Activated CD4-positive, alpha-beta T cell treated with anti-CD3 and anti-CD28 coated beads, Interleukin-10, Interleukin-2, amounts not matched to agents 100 ng/mL and 50 ng/mL, durations not matched to agents 16 hours and 8 hours (primary cell): Measurements from ENCODE around the gene ITPA.

Source experiments
- DNase-seq: peaks from one replicate; pipeline ENCODE4 v3.0.0-alpha.2; 2020

ITPA gene

DNA sequence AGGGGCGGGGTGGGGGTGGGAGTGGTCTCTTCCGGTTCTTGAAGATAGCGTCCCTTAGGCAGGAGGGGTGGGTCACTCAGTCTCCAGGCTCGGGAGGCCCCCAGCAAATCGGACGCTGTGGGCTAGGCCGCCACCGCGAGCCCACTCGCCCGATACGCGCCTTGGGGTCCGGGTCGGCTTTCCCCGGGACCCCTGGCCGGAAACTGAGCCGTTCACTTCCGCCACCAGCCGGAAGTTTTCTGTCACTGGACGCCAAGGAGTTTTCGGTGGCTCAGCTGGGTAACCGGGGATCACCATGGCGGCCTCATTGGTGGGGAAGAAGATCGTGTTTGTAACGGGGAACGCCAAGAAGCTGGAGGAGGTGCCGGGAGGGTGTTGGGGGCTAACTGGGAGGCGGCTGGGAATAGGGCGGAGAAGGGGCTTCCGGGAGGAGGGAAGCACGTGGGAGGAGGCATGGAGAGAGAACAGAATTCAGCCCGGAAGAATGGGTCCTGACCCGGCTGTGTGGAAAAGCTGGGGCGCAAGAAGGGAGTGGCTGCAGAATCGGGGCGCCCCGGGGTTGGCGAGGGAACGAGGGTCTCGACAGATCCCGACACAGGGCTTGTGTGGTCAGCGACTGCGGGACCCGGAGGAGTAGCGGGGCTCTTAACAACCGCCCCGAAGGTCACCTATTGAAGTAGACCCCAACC lies at the start of gene ITPA:
ITPA (plus strand) TSS at position 242 of the 689 bp plus-strand sequence; CDS start at position 296, 54 bp downstream.
- peak; percentile 77 for DNase-seq

DNA sequence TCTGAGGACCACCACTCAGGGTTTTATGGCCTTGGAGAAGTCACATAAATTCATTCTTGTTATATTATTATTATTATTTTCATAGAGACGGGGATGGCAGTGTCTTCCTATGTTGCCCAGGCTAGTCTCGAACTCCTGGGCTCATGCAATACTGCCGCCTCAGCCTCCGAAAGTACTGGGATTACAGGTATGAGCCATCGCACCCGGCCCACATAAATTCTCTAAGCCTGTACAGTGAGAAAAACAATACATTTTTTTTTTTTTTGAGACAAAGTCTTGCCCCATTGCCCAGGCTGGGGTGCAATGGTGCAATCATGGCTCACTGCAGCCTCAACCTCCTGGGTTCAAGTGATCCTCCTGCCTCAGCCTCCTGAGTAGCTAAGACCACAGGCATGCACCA lies 48.9 kb upstream of the ITPA start:
- DNase-seq, result no peak

DNA sequence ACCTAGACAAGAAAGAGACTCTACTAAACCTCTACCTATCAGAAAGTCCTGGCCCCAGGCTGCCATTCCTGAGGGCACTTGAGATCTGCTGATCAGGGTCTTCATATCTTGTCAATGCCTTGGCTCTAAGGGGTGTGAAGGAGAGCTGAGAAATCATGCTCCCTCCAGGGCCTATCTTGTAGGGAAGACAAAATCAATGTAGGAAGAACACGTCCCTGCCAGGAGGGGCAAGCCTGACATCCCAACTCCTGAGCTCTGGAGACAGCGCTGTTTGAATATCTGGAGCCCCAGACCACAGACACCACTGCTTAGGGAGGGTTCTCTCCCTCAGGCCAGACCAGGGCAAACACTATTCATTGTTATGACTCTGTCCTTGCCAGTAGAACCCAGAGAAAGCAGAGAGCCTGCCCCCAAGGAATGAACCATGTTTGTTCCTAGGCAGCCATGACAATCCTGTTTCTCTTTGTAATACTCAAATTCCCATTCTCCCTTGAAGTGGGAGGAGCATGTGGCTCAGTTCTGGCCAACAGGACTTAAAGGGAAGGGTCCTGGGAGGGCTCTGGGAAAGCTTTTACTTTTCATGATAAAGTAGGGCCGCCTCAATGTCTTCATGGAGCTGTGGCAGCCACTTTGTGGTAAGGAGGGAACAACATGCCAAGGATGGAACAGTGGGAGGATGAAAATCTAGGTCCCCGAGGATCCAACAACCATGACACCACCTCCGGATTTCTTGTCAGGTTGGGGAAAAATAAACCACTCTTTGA lies 47.8 kb upstream of the ITPA start:
- no peak for DNase-seq

DNA sequence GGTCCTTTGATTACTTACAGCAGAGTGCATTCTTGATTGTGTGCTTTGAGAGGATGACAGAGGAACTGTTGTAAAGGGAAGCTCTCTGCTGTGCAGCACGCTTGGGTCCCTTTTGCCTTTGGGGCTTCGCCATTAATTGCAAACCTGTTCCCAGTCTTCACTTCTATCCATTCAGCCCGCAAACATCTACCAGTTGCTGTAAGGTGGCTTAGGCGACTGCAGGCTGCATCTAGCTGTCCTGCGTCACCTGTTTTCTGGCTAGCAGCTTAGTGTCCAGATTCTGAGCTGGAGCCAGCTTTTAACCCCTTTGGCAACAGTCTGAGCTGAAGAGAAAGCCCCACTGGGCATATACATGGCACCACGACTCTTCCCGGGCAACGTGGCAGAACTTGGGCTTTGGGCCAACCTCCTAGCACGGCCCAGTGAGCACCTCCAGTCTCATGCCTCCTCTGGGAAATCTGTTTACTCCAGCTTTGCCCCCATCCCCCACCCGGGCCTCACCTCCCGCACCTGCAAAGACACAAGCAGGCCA lies 47.2 kb upstream of the ITPA start:
- DNase-seq, result no peak

DNA sequence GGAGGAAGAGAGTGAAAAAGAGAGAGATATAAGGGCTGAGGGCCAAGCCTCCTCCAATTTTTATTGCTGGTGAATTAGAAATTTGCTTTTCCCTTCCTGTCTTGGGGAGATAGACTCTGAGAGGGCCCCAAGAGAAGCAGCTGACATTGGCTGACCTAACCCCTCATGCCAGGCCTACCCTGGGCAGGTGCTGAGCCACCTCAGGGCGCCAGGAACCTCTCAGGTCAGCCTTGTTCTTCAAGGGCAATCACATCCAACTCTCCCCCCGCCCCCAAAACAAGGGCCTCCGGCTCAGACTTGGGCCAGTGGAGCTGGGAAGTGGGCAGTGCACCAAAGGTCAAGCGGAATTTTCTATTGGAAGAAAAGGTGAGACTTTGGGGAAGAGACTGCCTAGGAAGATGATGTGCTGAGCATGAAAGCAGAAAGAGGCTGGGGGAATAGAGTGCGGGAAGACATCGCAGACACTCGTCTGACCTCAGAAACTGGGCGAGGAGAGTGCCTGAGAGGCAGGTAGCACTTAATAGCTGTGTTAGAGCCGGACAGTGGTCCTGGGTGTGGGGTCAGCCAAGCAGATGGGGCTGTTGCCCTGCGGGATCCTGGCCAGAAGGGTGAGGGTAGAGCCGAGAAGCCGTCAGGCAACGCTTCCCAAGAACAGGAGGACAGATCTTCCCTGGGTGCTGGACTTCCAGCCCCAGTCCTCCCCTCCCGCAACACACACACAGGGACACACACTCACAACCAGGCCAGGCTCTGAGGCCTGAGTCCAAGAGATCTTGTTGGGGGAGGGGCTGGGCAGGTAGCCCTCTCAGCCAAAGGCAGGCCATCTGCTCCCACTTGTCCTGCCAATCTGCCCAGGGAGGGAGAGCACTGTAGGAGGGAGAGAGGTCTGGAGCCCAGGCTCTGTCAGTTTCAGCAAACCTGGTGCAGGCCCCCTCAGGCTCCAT lies 45.9 kb upstream of the ITPA start:
- DNase-seq, result no peak

DNA sequence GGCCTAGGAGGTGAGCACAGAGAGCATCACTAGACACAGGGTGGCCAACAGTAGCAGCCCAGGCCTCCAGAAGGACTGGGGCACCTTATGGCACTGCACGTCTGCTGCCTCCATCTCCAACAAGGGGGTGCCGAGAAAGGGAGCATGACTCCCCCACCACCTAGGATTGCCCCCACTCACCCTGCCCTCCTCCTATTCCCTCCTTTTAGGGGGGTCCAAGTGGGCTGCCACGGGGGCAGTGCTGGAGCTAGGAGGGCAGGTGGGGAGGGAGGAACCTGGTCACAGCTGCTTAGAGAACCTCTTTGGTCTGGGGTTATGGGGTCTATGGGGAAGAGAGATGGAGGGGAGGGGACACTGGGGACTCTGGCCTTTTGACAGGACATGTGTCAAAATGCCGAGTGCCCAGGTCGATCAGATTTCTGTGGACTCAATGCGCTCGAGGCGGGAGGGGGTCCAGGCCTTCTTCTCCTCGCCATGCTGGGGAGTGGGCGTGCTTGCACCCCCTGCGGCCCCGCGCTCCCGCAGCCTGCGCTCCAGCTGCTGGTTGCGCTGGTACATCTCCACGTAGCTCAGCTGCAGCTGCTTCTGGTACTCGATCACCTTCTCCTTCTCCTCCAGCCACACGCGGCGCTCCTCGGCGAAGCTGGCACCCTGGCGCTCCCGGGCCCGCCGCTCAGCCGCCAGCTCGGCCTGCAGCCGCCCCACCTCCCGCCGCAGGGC lies 45.1 kb upstream of the ITPA start:
- no peak for DNase-seq

DNA sequence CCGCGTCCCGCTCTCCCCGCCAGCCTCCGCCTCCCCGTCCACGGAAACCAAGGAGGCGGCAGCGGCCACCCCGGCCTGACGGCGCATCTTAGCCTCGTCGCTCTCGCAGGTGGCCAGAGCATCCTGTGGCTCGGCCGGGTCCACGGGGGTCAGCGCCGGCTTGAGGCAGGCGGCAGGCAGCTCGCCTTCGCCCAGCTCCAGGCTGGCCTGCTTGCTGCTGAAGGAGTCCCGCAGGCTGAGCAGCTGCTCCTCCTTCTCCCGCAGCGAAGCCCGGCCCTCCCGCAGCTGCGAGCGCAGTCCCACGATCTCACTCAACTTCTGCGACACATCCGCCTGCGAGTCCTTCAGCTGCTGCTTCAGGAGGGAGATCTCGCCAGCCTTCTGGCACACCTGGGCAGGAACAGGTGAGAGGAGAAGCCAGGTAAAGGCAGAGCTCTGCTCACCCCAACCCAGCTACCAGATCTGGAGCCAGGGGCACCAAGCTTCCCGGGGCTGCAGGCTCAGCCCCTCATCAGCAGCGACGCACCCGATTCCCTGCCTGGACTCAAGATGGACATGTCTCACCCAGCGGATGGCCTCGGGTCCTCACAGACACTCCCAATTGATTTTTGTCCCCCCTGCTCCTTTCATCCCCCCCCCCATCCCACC lies 44.4 kb upstream of the ITPA start:
- DNase-seq, result no peak

DNA sequence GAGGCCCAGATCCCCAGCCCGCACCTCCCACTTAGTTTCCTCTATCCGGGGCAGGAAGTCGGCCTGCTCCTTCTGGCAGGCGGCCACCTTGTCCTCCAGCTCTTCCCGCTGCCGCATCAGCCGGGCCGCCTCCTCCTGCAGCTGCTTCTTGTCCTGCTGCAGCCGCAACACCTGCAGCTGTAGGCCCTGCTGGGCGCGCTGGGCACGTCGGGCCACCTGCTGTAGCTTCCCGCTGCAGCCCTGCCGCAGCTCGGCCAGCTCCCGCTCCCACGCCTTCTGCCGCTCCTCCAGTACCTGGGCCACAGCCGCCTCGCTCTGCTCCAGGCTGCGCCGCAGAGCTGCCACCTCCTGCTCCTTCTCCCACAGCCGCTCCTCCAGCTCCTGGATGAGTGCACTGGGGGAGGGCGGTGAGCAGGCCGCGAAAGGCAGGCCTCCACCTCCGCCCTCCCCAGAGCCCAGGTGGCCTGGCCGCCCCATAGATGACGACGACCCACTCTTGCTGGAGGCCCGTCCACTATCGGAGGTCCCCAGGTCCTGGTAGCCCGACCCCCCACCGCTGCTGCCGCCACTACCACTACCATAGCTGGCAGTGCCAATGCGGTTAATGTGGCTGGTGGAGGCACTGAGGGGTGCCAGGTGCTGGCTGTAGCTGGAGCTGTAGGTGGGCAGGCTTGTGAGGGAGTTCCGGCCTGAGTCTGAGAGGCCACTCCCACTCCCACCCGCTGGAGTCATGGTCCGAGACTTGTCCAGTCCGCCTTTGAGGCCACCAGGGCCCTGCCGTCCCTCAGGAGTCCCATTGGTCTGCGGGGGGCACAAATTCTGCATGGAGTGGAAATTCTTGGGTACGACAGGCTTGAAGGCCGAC lies 43.6 kb upstream of the ITPA start:
- DNase-seq, result no peak

DNA sequence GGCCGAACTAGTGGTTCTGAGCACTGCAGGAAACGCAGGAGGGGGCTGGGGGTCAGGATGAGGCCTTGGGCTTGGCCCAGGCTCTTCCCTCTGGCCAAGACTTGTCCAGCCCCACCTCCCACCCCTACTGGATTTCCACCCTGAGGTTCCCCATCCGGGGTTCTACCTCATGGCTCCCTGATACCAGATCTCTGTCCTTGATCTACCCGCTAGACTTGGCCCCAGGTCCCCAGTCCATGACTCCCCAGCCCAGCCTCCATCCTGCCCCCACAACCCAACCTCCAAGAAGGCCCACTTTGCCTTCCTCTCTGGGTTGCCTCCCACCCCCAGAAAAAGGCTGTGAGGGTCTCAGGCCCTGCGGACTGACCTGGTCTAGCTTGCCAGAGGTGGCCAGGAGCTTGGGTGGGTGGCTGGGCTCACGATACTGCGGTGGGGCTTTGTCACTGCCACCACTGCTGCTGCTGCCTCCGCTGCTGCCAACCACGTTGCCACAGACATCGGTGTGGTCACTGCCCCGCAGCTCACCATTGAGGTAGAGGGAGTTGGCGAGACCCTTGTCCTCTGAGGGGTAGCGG lies 42.9 kb upstream of the ITPA start:
- no peak for DNase-seq

DNA sequence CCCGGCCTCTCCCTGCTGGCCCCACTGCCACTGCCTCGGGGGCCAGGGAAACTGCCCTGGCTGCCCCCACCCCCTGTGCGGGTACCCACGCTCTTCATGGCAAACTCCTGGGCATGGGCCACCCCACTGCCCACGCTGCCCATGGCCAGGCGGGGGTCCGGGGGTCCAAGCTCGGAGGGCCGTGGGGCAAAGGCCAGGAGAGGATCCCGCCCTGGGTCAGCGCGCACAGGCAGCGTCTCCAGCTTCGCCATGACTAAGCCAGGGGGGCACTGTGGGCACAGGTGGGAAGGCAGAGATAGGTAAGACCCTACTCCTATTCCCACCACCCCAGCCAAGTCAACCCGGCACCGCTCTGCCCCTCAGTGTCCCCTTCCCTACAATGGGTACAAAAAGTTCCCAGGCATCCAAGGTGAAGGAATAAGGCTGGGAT lies 42.4 kb upstream of the ITPA start:
- DNase-seq, result no peak

DNA sequence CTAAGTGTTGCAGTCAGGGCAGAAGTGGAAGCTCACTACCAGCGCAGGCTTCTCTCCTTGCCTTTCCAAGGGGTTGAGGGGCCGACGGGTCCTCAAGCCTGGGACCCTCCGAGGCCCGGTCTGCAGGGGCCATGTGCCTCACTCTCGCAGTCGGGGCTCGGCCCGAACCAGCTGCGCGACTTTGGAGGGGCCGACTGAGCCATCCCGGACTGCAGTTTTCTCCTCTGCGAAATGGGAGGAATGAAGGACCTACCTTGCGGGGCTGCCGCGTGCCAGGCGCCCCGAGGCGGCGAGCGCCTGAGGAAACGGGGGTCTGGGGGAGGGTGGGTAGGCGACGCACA lies 41.6 kb upstream of the ITPA start:
- no peak for DNase-seq

DNA sequence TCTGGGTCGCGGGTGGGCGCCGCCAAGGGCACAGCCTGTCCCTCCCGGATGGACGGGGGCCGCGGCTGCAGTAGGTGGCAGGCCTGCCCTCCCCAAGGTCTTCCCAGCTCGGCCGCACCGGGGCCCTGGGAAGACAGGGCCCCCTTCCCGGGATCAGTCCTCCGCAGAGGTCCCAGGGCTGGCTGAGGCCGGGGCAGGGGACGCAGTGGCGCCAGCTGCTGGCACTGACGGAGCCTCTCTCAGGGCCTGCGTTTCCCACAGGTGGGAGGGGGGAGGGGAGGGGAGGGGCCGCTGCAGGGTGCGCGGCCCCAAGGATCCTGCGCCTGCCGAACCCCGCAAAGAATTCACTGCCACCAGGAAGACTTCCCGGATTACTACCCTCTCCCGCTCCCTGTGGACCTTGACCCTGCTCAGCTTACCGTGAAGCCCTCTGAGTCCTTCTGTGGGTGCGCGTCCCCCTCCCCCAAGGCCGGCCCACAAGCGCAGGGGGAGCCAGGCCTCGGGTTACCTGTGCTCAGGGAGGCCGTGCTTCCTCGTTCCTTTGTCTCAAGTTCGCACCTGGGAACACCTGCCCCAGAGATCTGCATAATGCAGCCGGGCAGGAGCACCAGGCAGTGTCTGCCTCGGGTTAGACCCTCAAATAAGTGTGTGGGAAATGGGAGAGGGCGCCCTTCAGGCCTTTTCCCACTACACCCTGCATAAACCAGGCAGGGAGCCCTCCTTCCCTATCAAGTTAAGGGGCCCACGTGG lies 41.0 kb upstream of the ITPA start:
- no peak for DNase-seq

DNA sequence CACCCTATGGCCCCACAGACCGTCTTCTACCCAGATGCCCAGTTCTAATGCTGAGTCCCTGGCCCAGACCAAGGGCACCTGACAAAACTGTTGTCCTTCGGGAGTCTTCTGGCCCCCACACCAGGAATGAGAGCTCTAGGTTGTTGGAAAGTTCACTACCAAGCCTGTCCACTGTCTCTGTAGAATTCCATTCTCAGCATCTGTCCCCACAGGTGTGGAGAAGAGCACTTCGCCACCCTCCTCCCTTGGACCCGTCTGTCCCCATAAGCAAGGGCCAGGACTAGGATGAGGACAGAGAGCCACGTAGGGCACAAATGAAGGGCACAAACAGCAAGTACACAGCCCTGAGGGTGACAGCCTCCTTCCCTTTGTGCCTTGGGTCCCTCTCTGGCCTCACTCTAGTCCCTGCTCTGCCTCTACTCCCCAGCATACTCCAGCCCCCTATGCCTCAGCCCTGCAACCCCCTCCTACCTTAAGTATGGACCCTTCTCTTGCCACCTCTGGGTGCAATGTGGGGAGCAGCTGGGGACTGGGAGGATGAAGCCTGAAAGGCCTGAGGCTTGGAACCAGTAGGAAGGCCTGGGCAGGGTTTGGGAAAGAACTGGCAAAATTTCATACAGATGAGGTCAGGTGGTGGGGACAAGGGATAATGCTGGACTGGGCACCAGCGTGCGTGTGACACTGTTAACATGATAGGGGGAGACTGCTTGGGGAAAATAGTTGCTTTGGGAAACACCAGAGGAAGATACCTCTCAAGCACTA lies 40.3 kb upstream of the ITPA start:
- DNase-seq, result no peak

DNA sequence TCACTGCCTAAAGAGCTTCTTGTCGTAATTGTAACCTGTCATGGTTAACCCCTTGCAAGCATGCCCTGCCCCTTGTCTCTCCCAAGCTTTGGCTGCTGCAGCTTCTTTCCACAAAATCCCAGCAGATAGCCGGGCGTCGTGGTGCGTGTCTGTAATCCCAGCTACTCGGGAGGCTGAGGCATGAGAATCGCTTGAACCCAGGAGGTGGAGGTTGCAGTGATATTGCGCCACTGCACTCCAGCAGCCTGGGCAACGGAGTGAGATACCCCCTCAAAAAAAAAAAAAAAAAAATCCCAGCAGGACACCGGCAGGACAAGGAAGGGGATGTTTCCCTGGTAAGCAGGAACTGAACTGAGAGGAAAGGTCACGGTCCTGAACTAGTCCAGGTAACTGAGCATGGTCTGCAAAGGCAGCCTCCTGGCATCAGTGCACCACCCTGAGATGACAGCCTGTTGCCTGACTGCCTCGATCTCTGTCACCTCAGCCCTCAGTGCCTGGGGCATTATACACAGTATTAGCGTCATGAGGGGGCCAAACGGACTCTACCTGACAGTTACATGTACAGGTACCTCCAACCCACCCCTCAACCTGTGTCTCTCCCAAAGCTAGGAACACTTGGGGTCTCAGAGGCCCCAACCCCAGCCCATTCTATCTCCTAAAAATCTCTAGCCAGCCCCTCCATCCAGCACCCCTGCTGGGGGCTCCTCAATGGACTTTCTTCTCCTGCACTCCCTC lies 37.7 kb upstream of the ITPA start:
- no peak for DNase-seq

DNA sequence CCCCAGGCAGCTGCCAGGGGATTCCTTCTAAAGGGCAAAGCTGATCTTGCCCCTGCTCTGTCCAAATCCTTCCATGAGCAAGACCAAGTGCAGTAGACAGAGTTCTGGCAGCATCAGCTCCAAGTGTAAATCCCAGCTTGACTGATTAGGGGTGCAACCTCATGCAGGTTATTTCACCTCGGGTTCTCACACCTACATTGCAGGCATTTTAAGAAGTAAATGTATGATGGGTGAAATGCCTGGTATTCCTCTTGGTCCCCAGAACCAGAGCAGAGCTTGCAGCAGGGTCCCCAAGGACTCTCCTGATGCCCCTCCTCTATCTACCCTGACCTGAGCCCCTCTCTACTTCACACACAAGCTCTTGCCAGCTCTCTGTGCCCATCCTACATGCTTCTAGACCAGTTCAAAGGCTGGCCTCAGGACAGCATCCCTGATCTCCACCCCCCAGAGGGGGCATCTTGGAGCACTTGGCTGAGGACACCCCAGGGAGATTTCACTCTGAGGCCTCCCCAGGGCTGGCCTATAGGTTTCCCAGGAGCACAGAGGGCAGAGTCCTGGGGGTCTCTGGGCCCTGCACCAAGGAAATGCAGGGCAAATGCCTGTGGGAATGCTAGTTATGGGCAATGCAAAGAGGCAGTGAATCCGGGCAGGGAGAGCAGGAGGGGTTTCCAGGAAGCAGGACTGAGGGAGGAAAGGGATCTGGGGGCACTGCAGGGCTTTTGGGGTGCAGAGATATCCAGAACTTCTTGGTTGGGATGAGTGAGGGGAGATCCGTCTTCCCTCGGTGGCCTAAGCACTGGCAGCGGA lies 37.0 kb upstream of the ITPA start:
- DNase-seq, result no peak

DNA sequence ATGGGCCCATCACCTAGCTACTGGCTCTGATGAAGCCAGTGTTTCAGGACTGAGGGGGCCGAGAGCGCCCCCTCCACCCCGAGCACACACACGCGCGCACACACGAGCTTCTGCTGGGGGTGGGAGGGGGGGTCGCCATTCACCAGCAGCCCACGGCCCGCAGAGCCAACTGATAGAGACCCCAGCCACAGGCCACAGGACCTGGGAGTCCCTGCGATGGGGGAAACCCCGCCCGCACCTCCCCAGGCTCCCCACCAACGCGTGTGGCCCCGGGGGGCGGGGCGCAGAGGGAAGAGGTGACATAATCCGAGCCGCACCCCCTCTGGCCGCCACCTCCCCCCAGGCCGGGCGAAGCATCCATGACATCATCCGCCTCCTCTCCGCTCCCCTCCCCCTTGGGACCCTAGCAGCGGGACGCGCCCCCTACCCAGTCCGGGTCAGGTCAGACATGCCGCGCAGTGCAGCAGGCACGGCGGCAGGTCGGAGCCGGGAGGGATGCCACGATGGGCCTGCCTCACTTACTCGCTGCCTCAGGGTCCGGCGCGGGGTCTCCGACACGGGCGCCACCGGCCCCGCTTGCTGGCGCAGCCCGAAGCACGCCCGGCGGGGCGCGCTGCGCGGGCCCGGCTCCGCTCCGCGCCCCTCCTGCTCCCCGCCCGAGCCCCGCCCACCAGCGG lies 36.2 kb upstream of the ITPA start, which contains the start of gene LZTS3:
LZTS3 (minus strand) TSS at position 617 of the 677 bp plus-strand sequence. CDS start 6,386 bp downstream, outside the sequence.
- DNase-seq, result peak; percentile 66
